ENCODE results near the gene PDE9A. TPM values are rescaled to one million over a fixed set of nuclear protein-coding genes. Genes with fewer than 3 reads are reported as not detected.

The PDE9A gene
- total and polyA plus RNA-seq, 2 donors (not counting 1 experiment from before 2014, with no cell fraction given), result 0.34 to 5.8 TPM

DNA sequence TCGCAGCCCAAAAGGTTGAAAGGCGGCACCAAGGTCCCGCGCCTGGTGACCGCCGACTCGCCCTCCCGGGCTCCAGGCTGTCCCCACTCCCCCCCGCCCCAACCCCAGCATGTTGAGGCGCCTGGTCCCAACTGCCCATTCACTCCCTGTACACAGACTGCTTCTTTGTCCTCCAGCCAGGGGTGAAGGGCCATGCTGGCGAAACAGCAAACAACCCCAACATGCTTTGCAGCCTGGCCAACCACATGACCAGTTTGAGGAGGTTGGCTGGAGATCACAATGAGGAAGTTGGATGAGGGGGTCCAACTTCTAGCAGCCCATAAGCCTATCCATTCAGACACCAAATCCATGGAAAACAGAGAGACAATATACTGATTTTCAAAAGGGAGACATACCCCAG is 13.5 kb downstream of the PDE9A start:
- DNase-seq (no peak), ATAC-seq (ENCODE audit: low read depth) (no peak)
- Histone ChIP-seq H3K27ac (ENCODE audit: low read length in 2 of 2) (no peak overlapping the region), H3K9me3 (ENCODE audit: control extremely low read depth in 1 of 3, control insufficient read depth in 2 of 3, insufficient read depth in 1 of 3, low read length in 2 of 3) (peaks cover 0 to 18% (median 0%) of the 10 kb centered on the region in 3 donors), H3K4me2 (replicated peaks; ENCODE audit: low read depth, low read length, poor library complexity, severe bottlenecking) (no peak overlapping the region), H3K27me3 (replicated peaks in 1 of 4; ENCODE audit: control extremely low read depth in 1 of 4, control insufficient read depth in 3 of 4, insufficient read depth in 4 of 4, low read length in 3 of 4) (no peaks in the 10 kb centered on the region), H3K36me3 (replicated peaks in 1 of 2; ENCODE audit: control extremely low read depth in 1 of 2, control insufficient read depth in 1 of 2, extremely low read depth in 1 of 2, insufficient read depth in 2 of 2, low read length in 1 of 2) (no peaks in the 10 kb centered on the region), H4K20me1 (ENCODE audit: control insufficient read depth, insufficient read depth, low read length, poor library complexity, severe bottlenecking) (no peaks in the 10 kb centered on the region), H2AFZ (ENCODE audit: insufficient read depth, low read depth, low read length, poor library complexity, severe bottlenecking) (no peak overlapping the region), H3K79me2 (ENCODE audit: control insufficient read depth, insufficient read depth, low read length) (no peaks in the 10 kb centered on the region), H3K9ac (ENCODE audit: low read length) (no peak overlapping the region), H3K4me3 (ENCODE audit: control extremely low read depth in 1 of 5, extremely low read depth in 1 of 5, insufficient read depth in 1 of 5, low read depth in 2 of 5, low read length in 4 of 5) (no peak overlapping the region), H3K4me1 (ENCODE audit: control insufficient read depth in 2 of 2, insufficient read depth in 2 of 2, low read length in 2 of 2) (peaks cover 6 to 16% of the 10 kb centered on the region in 2 donors)
- WGBS (ENCODE audit: insufficient coverage), result 93% methylated on average over 10 of the region's 11 CpGs
- H3K4me3 Mint-ChIP-seq, result no peak overlapping the region
- intact Hi-C loops (cut with micrococcal nuclease), result no loop called here
- H3K27ac Mint-ChIP-seq, result no peak overlapping the region
- no peaks in the 10 kb centered on the region for H3K27me3 Mint-ChIP-seq
- peaks cover 2% of the 10 kb centered on the region for H3K4me1 Mint-ChIP-seq
- no peaks in the 10 kb centered on the region for H3K9me3 Mint-ChIP-seq (ENCODE audit: insufficient read depth)
- ChIA-PET CTCF (no interaction called here), POLR2A (no interaction called here)
- TF ChIP-seq EZH2 (IDR thresholded peaks at IDR 0.05; ENCODE audit: borderline replicate concordance, insufficient read depth, low read depth, low read length, poor library complexity, severe bottlenecking) (no peak), CTCF (IDR thresholded peaks at IDR 0.05) (no peak)

DNA sequence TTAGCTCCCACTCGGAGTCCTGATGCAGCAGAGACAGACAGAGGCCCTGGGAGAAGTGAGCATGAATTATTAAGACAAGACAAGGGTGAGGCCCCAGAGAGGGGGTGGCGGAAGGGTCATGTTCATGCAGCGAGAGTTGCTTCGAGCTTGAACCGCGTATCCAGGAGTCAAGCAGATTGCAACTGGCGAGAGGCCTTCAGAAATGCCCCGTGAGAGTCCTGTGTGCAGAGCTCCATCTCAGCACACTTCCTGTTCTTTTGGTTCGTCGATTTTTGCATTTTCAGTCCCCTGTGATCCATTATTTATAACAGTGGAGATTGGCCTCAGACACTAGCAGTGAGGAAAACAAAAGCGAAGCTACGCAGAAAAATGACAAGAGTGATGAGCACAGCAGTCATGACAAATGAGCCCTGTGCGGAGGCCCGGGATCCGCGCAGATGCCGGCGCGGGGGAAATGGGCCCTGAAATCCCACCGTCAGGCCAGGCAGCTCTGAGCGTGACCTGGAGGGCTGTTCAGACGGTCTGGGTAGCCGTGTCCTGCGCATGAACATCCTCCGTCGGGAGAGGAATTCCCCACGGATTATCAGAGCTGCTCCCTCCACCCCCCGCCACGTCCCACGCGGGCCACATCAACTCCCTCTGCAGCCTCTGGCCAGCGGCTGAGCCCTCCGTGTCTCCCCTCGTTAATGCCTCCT is 15.0 kb downstream of the PDE9A start:
- no peaks in the 10 kb centered on the region for H4K20me1 ChIP-seq (ENCODE audit: control insufficient read depth, insufficient read depth, low read length, poor library complexity, severe bottlenecking)
- no peaks in the 10 kb centered on the region for H3K36me3 ChIP-seq (replicated peaks in 1 of 2; ENCODE audit: control extremely low read depth in 1 of 2, control insufficient read depth in 1 of 2, extremely low read depth in 1 of 2, insufficient read depth in 2 of 2, low read length in 1 of 2)
- no peaks in the 10 kb centered on the region for H3K9me3 Mint-ChIP-seq (ENCODE audit: insufficient read depth)
- WGBS (ENCODE audit: insufficient coverage), result 63% methylated on average over 31 of the region's 34 CpGs
- H3K9me3 ChIP-seq (ENCODE audit: control extremely low read depth in 1 of 3, control insufficient read depth in 2 of 3, insufficient read depth in 1 of 3, low read length in 2 of 3), result peaks cover 0 to 15% (median 0%) of the 10 kb centered on the region in 3 donors
- ChIA-PET POLR2A (no interaction called here), CTCF (no interaction called here)
- no peaks in the 10 kb centered on the region for H3K79me2 ChIP-seq (ENCODE audit: control insufficient read depth, insufficient read depth, low read length)
- H3K27ac ChIP-seq (ENCODE audit: low read length in 2 of 2), result no peak overlapping the region
- ATAC-seq (ENCODE audit: low read depth), result no peak
- no peak overlapping the region for H3K4me2 ChIP-seq (replicated peaks; ENCODE audit: low read depth, low read length, poor library complexity, severe bottlenecking)
- H3K4me1 ChIP-seq (ENCODE audit: control insufficient read depth in 2 of 2, insufficient read depth in 2 of 2, low read length in 2 of 2), result peaks cover 6 to 16% of the 10 kb centered on the region in 2 donors
- no peak for TF ChIP-seq CTCF (IDR thresholded peaks at IDR 0.05)
- TF ChIP-seq EZH2 (IDR thresholded peaks at IDR 0.05; ENCODE audit: borderline replicate concordance, insufficient read depth, low read depth, low read length, poor library complexity, severe bottlenecking), result no peak
- no peak for DNase-seq
- H3K4me1 Mint-ChIP-seq, result peaks cover 2% of the 10 kb centered on the region
- no peak overlapping the region for H2AFZ ChIP-seq (ENCODE audit: insufficient read depth, low read depth, low read length, poor library complexity, severe bottlenecking)
- H3K27me3 ChIP-seq (replicated peaks in 1 of 4; ENCODE audit: control extremely low read depth in 1 of 4, control insufficient read depth in 3 of 4, insufficient read depth in 4 of 4, low read length in 3 of 4), result no peaks in the 10 kb centered on the region
- no peak overlapping the region for H3K4me3 Mint-ChIP-seq
- no peak overlapping the region for H3K27ac Mint-ChIP-seq
- intact Hi-C loops (cut with micrococcal nuclease), result no loop called here
- no peak overlapping the region for H3K4me3 ChIP-seq (ENCODE audit: control extremely low read depth in 1 of 5, extremely low read depth in 1 of 5, insufficient read depth in 1 of 5, low read depth in 2 of 5, low read length in 4 of 5)
- H3K9ac ChIP-seq (ENCODE audit: low read length), result no peak overlapping the region
- no peaks in the 10 kb centered on the region for H3K27me3 Mint-ChIP-seq
